ENCODE data around the gene STS. TPM values are rescaled to one million over a fixed set of nuclear protein-coding genes. Genes with fewer than 3 reads are reported as not detected.

Gene STS
- total RNA-seq, 2 experiments from 2014 or later = 0.47 to 0.50 TPM

GRCh38 chrX:7191681-7192110 is 44.2 kb downstream of the STS start:
- no peak for TF ChIP-seq CTCF (IDR thresholded peaks at IDR 0.05)
- Histone ChIP-seq H3K27ac (ENCODE audit: low read depth in 1 of 2, low read length in 2 of 2) (no peak overlapping the region), H3K27me3 (ENCODE audit: control insufficient read depth in 1 of 2, insufficient read depth in 2 of 2, low read length in 2 of 2) (no peaks in the 10 kb centered on the region), H3K36me3 (ENCODE audit: insufficient read depth, low read length) (no peaks in the 10 kb centered on the region), H3K4me3 (ENCODE audit: low read length) (no peak overlapping the region), H3K4me1 (ENCODE audit: insufficient read depth, low read length) (no peaks in the 10 kb centered on the region), H3K9me3 (ENCODE audit: control insufficient read depth in 1 of 2, insufficient read depth in 1 of 2, low read length in 2 of 2) (no peaks in the 10 kb centered on the region)
- ATAC-seq (ENCODE audit: poor library complexity) (no peak), DNase-seq (no peak)
- no peaks in the 10 kb centered on the region for H3K9me3 Mint-ChIP-seq
- H3K4me1 Mint-ChIP-seq (ENCODE audit: low read depth) = no peaks in the 10 kb centered on the region
- CTCF ChIA-PET = no interaction called here
- POLR2A ChIA-PET = no interaction called here
- intact Hi-C loops (cut with DNase I, micrococcal nuclease) = no loop called here
- H3K27ac Mint-ChIP-seq = no peak overlapping the region
- H3K36me3 Mint-ChIP-seq (ENCODE audit: low read depth) = no peaks in the 10 kb centered on the region
- no peaks in the 10 kb centered on the region for H3K27me3 Mint-ChIP-seq
- H3K4me3 Mint-ChIP-seq = no peak overlapping the region

GRCh38 chrX:7192871-7193270 is 45.4 kb downstream of the STS start:
- intact Hi-C loops (cut with DNase I, micrococcal nuclease) = no loop called here
- no peak for ATAC-seq (ENCODE audit: poor library complexity)

GRCh38 chrX:7194606-7195005 is 47.1 kb downstream of the STS start:
- Mint-ChIP-seq H3K4me1 (ENCODE audit: low read depth) (no peaks in the 10 kb centered on the region), H3K9me3 (no peaks in the 10 kb centered on the region), H3K36me3 (ENCODE audit: low read depth) (no peaks in the 10 kb centered on the region), H3K4me3 (no peak overlapping the region), H3K27ac (no peak overlapping the region), H3K27me3 (no peaks in the 10 kb centered on the region)
- no peak overlapping the region for H3K4me3 ChIP-seq (ENCODE audit: low read length)
- intact Hi-C loops (cut with DNase I, micrococcal nuclease) = no loop called here
- ATAC-seq (ENCODE audit: poor library complexity) (no peak), DNase-seq (no peak)
- H3K27ac ChIP-seq (ENCODE audit: low read depth in 1 of 2, low read length in 2 of 2) = no peak overlapping the region
- H3K9me3 ChIP-seq (ENCODE audit: control insufficient read depth in 1 of 2, insufficient read depth in 1 of 2, low read length in 2 of 2) = no peaks in the 10 kb centered on the region
- ChIA-PET POLR2A (no interaction called here), CTCF (no interaction called here)
- H3K36me3 ChIP-seq (ENCODE audit: insufficient read depth, low read length) = no peaks in the 10 kb centered on the region
- H3K4me1 ChIP-seq (ENCODE audit: insufficient read depth, low read length) = no peaks in the 10 kb centered on the region
- H3K27me3 ChIP-seq (ENCODE audit: control insufficient read depth in 1 of 2, insufficient read depth in 2 of 2, low read length in 2 of 2) = no peaks in the 10 kb centered on the region
- TF ChIP-seq CTCF (IDR thresholded peaks at IDR 0.05) = no peak

More at GRCh38 chrX:7192871-7193270, 45.4 kb downstream of the STS start:
- H3K36me3 ChIP-seq (ENCODE audit: insufficient read depth, low read length) = no peaks in the 10 kb centered on the region
- Mint-ChIP-seq H3K27ac (no peak overlapping the region), H3K9me3 (no peaks in the 10 kb centered on the region), H3K4me3 (no peak overlapping the region), H3K36me3 (ENCODE audit: low read depth) (no peaks in the 10 kb centered on the region), H3K27me3 (no peaks in the 10 kb centered on the region), H3K4me1 (ENCODE audit: low read depth) (no peaks in the 10 kb centered on the region)
- DNase-seq = no peak
- no peak overlapping the region for H3K27ac ChIP-seq (ENCODE audit: low read depth in 1 of 2, low read length in 2 of 2)
- POLR2A ChIA-PET = no interaction called here
- no peaks in the 10 kb centered on the region for H3K9me3 ChIP-seq (ENCODE audit: control insufficient read depth in 1 of 2, insufficient read depth in 1 of 2, low read length in 2 of 2)
- H3K4me1 ChIP-seq (ENCODE audit: insufficient read depth, low read length) = no peaks in the 10 kb centered on the region
- no peaks in the 10 kb centered on the region for H3K27me3 ChIP-seq (ENCODE audit: control insufficient read depth in 1 of 2, insufficient read depth in 2 of 2, low read length in 2 of 2)
- TF ChIP-seq CTCF (IDR thresholded peaks at IDR 0.05) = no peak
- CTCF ChIA-PET = no interaction called here
- H3K4me3 ChIP-seq (ENCODE audit: low read length) = no peak overlapping the region

Small RNAs within 50 kb of the gene (microRNA-seq; reads per million reads assigned to microRNA genes)
- 0.61 reads per million for gene MIR4767 (ENCODE audit: borderline microRNAs expressed, borderline replicate concordance)

Other genes starting within 250 kb of the STS start
- 1 to 10 TPM; 3.2 to 3.5 TPM for gene PUDP, start 441 bp downstream of the STS start, total RNA-seq